GM18951 (cell line): ENCODE data around the gene ADAMTSL4.
A peak's percentile ranks its signal among the peaks of the same experiment; 100 is the strongest.

Source experiments
- POLR2A ChIP-seq: IDR thresholded peaks from 4 replicates; pipeline ENCODE4 v1.6.1; 2011; ENCODE audit warnings: mild to moderate bottlenecking; ENCODE audit not compliant: insufficient read length, insufficient read depth; ENCODE audit errors: extremely low read depth
- in situ Hi-C: fragments of 300-500 bp; cut with MboI; formaldehyde crosslinking; loops from one replicate; pipeline ENCODE4 v1.12.0; 2022; ENCODE audit warnings: low sequenced_read_pairs, mixed read lengths, inconsistent platforms; ENCODE audit not compliant: unreplicated experiment

The ADAMTSL4 gene

DNA sequence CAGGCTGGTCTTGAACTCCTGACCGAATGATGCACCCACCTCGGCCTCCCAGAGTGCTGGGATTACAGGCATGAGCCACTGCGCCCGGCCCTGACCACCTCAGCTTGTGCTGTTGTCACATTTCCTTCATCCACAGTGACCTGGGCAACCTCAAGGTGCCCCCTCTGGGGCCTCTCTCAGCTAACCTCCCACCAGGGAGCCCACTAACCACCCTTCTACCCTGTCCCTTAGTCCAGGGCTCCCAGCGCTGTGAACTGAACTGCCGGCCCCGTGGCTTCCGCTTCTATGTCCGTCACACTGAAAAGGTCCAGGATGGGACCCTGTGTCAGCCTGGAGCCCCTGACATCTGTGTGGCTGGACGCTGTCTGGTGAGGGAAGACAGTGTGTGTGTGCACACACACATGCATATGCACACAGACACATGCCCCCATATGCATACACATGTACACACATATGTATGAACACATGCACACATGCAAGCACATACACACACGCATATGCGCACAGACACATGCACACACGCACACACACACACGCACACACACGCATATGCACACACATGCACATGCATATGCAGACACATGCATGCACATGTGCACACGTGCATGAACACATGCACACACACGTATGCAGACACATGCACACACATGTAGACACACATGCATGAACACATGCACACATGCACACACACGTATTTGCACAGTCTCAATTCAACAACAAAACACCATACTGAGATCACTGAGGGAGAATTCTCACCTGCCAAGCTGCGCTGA lies 6.2 kb downstream of the ADAMTSL4 start:
- no peak for TF ChIP-seq POLR2A
- in situ Hi-C loops = no loop called here

DNA sequence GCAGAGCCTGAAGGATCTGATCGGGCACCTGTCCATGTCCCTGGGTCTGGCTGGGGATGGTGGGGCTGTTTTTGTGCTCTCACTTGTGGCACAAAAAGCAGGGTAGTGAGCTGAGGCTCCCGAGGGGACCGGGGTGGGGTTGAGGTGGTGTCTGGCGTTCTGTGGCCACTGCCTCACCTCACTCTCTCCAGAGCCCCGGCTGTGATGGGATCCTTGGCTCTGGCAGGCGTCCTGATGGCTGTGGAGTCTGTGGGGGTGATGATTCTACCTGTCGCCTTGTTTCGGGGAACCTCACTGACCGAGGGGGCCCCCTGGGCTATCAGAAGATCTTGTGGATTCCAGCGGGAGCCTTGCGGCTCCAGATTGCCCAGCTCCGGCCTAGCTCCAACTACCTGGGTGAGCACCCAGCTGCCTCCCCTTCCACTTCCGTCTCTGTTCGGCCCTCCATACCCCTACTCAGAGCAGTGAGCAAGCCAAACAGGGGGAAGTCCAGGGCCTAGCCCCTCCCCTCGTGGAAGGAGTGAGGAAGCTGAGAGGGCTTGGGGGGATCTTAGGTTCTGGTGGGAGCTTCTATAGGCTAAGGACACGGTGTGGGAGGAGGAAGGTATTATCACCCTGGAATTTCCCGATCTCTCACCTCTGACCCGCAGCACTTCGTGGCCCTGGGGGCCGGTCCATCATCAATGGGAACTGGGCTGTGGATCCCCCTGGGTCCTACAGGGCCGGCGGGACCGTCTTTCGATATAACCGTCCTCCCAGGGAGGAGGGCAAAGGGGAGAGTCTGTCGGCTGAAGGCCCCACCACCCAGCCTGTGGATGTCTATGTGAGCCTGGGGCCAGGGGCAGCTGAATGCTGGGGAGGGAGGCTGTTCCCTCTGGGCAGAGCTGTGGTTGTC lies 7.0 kb downstream of the ADAMTSL4 start:
- in situ Hi-C loops = no loop called here
- TF ChIP-seq POLR2A = no peak

DNA sequence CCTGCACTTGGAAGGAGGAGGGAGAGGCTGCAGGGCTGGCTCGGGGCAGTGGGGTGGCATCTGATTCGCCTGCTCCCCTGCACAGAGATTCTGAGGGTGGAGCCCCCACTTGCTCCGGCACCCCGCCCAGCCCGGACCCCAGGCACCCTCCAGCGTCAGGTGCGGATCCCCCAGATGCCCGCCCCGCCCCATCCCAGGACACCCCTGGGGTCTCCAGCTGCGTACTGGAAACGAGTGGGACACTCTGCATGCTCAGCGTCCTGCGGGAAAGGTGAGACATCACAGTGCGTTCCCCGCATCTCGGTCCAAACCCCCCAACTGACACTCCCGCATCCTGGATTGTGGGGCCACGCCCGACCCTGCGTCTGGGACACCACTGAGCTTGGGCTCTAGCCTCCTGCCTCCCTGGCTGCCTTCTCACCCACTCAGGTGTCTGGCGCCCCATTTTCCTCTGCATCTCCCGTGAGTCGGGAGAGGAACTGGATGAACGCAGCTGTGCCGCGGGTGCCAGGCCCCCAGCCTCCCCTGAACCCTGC lies 7.9 kb downstream of the ADAMTSL4 start:
- no peak for TF ChIP-seq POLR2A
- in situ Hi-C loops = no loop called here

DNA sequence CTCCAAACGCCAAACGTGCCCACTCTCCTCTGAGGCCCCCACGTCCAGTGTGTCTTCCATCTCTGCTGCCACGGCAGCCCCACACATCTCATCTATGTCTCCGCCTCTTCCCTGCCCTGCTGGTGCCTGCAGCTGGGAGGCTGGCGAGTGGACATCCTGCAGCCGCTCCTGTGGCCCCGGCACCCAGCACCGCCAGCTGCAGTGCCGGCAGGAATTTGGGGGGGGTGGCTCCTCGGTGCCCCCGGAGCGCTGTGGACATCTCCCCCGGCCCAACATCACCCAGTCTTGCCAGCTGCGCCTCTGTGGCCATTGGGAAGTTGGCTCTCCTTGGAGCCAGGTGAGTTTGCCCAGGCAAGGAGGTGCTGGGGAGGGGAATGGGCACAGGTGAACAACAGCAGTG lies 8.6 kb downstream of the ADAMTSL4 start:
- TF ChIP-seq POLR2A = no peak
- in situ Hi-C loops = no loop called here

GRCh38 chr1:150558303-150558704 lies 9.1 kb downstream of the ADAMTSL4 start:
- TF ChIP-seq POLR2A = no peak
- in situ Hi-C loops = no loop called here

DNA sequence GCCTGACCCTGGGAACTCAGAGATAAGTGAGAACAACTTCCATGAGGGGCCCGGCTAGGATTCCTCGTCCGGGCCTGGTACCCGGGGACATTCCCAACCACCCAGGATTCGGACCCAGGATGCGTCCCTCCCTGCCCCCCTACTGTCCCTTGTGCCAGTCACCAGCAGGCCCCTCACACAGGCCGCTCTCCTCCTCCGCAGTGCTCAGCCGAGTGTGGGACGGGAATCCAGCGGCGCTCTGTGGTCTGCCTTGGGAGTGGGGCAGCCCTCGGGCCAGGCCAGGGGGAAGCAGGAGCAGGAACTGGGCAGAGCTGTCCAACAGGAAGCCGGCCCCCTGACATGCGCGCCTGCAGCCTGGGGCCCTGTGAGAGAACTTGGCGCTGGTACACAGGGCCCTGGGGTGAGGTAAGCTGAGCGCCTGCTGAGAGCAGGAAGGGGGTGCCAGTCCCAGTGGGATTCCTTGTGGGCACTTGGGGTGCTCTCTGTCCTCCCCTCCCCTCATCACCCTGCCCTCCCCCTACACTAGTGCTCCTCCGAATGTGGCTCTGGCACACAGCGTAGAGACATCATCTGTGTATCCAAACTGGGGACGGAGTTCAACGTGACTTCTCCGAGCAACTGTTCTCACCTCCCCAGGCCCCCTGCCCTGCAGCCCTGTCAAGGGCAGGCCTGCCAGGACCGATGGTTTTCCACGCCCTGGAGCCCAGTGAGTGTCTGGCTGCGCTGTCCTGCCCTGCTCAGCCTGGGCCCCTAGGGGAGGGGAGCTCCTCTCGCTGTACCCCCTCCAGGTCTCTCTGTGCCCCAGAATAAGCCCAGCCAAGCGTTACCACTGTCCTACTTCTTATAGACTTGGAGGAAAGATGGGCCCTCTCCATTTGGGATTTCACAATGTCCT lies 9.8 kb downstream of the ADAMTSL4 start:
- in situ Hi-C loops = no loop called here
- TF ChIP-seq POLR2A = no peak

DNA sequence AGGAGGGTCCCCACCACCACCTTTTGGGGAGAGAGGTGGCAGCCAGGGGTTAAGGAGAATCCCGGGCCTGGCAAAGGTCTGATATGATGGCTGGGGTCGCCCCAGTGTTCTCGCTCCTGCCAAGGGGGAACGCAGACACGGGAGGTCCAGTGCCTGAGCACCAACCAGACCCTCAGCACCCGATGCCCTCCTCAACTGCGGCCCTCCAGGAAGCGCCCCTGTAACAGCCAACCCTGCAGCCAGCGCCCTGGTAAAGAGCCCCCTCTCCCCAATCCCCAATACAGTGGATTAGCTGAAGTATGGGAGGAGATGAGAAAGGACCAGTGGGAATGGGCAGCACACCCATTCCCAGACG lies 10.4 kb downstream of the ADAMTSL4 start:
- TF ChIP-seq POLR2A = no peak
- in situ Hi-C loops = no loop called here

GRCh38 chr1:150560011-150560438 lies 10.8 kb downstream of the ADAMTSL4 start:
- TF ChIP-seq POLR2A = no peak
- in situ Hi-C loops = no loop called here

- in situ Hi-C loops = no loop called here
- peak; percentile 37 for TF ChIP-seq POLR2A
Measured at GRCh38 chr1:150560576-150561253, 11.5 kb downstream of the ADAMTSL4 start.

GRCh38 chr1:150561254-150561973 lies 12.2 kb downstream of the ADAMTSL4 start:
- peak; percentile 64 for TF ChIP-seq POLR2A
- in situ Hi-C loops = no loop called here

- peak; percentile 62 for TF ChIP-seq POLR2A
- in situ Hi-C loops = no loop called here
Measured at GRCh38 chr1:150561974-150562445, 12.8 kb downstream of the ADAMTSL4 start.
